ENCODE data around the gene CFAP58. TPM values are rescaled to one million over a fixed set of nuclear protein-coding genes. Genes with fewer than 3 reads are reported as not detected.

The CFAP58 gene
- total and polyA plus RNA-seq, 4 donors: 0.01 to 0.09 (median 0.08) TPM; not detected in 1

DNA sequence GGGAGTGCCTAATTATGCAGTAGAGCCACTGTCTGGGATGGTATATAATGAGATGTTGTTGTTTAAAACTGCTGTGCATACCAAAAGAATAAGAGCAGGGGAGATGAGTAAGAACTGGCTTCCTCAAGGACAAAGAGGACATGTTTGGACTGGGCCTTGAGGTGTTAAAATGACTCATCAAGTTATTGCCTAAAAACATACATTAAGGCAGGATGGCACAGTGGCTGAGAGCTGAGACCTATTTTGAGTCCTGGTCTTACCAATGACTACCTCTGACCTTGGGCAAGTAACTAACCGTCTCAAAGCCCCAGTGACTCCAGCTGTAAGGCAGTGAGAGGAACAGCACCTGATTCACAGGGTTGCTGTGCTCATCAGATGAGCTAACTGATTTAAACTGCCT is 71.1 kb downstream of the CFAP58 start (continued):
- TF ChIP-seq REST (IDR thresholded peaks at IDR 0.05): no peak
- no peak for TF ChIP-seq HNF4G (IDR thresholded peaks at IDR 0.05)
- no peak for TF ChIP-seq MAX (IDR thresholded peaks at IDR 0.05)
- TF ChIP-seq TAF1 (conservative IDR thresholded peaks at IDR 0.05): no peak
- no peak for TF ChIP-seq CTCF (IDR thresholded peaks at IDR 0.05; ENCODE audit: low read depth, low read length, missing input control)
- TF ChIP-seq FOXA1 (IDR thresholded peaks at IDR 0.05): no peak

- Histone ChIP-seq H3K4me1 (ENCODE audit: control insufficient read depth in 4 of 4, insufficient read depth in 4 of 4, low read length in 3 of 4) (no peaks in the 10 kb centered on the region), H3K27ac (ENCODE audit: low read depth in 1 of 2, low read length in 2 of 2) (no peak overlapping the region)
Measured at GRCh38 chr10:104427989-104428388, 74.4 kb downstream of the CFAP58 start.

More at GRCh38 chr10:104427989-104428388, 74.4 kb downstream of the CFAP58 start:
- Histone ChIP-seq H3K9me3 (ENCODE audit: control insufficient read depth in 4 of 4, low read length in 3 of 4) (no peaks in the 10 kb centered on the region), H3K36me3 (ENCODE audit: control insufficient read depth in 4 of 4, insufficient read depth in 3 of 4, low read depth in 1 of 4, low read length in 3 of 4) (no peaks in the 10 kb centered on the region), H3K27me3 (ENCODE audit: control insufficient read depth in 4 of 4, insufficient read depth in 4 of 4, low read length in 3 of 4) (no peaks in the 10 kb centered on the region), H3K9ac (ENCODE audit: low read depth in 1 of 2, low read length in 2 of 2) (no peak overlapping the region), H3K4me3 (ENCODE audit: low read depth in 1 of 3, low read length in 3 of 3) (no peak overlapping the region)
- 81% methylated on average over 5 of the region's 5 CpGs for WGBS
- DNase-seq (ENCODE audit: low spot score): no peak
- TF ChIP-seq RAD21 (IDR thresholded peaks at IDR 0.05): no peak
- no peak for TF ChIP-seq HNF4G (IDR thresholded peaks at IDR 0.05)
- TF ChIP-seq EGR1 (IDR thresholded peaks at IDR 0.05; ENCODE audit: low read depth in 2 of 2): no peak
- TF ChIP-seq FOXA2 (IDR thresholded peaks at IDR 0.05): no peak
- TF ChIP-seq FOXA1 (IDR thresholded peaks at IDR 0.05): no peak
- TF ChIP-seq ATF3 (IDR thresholded peaks at IDR 0.05): no peak
- no peak for TF ChIP-seq RXRA (IDR thresholded peaks at IDR 0.05)
- no peak for TF ChIP-seq NR2F2 (IDR thresholded peaks at IDR 0.05)
- TF ChIP-seq GABPA (IDR thresholded peaks at IDR 0.05 in 1 of 2, conservative IDR thresholded peaks at IDR 0.05 in 1 of 2): no peak
- no peak for TF ChIP-seq CTCF (IDR thresholded peaks at IDR 0.05; ENCODE audit: low read depth, low read length, missing input control)
- TF ChIP-seq, protein P1, sequence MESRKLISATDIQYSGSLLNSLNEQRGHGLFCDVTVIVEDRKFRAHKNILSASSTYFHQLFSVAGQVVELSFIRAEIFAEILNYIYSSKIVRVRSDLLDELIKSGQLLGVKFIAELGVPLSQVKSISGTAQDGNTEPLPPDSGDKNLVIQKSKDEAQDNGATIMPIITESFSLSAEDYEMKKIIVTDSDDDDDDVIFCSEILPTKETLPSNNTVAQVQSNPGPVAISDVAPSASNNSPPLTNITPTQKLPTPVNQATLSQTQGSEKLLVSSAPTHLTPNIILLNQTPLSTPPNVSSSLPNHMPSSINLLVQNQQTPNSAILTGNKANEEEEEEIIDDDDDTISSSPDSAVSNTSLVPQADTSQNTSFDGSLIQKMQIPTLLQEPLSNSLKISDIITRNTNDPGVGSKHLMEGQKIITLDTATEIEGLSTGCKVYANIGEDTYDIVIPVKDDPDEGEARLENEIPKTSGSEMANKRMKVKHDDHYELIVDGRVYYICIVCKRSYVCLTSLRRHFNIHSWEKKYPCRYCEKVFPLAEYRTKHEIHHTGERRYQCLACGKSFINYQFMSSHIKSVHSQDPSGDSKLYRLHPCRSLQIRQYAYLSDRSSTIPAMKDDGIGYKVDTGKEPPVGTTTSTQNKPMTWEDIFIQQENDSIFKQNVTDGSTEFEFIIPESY (IDR thresholded peaks at IDR 0.05): no peak
- no peak for TF ChIP-seq TAF1 (conservative IDR thresholded peaks at IDR 0.05)
- no peak for TF ChIP-seq YY1 (IDR thresholded peaks at IDR 0.05)
- TF ChIP-seq SP1 (IDR thresholded peaks at IDR 0.05): no peak

Measured in liver (tissue), 9 donors.